A549 (cell line): Measurements from ENCODE around the gene ANKRD35. TPM values are rescaled to one million over a fixed set of nuclear protein-coding genes. Genes with fewer than 3 reads are reported as not detected.
"Not testable (repeated sequence)": the region's sequence is repeated elsewhere in the genome, so short reads cannot be mapped to it uniquely, and the experiment has no call there.

Experiments
- ATAC-seq, 2 experiments: fragments of 200-7000 bp in 1 of 2; fragments of >200 bp in 1 of 2; cut with Nextera tagmentation in 1 of 2; cut with Tn5 transposase in 1 of 2; 3 replicates each; pipeline versions ENCODE4 v1.8.0 to v1.9.1; 2018 to 2020; ENCODE audit warnings: mild to moderate bottlenecking in 1 of 2, moderate library complexity in 1 of 2
- CTCF ChIA-PET: fragments of 300-600 bp; sonication (Branson Sonifier 250); formaldehyde crosslinking; extraction: SDS; loops from one replicate; lab custom pipeline; 2021; ENCODE audit warnings: antibody characterized with exemption, inconsistent platforms; lab: Yijun Ruan, JAX
- POLR2A ChIA-PET: fragments of 350-600 bp; formaldehyde crosslinking; extraction: SDS; loops from one replicate; lab custom pipeline; 2021; ENCODE audit warnings: antibody characterized with exemption, inconsistent platforms; lab: Yijun Ruan, JAX
- DNase-seq, 2 experiments: peaks; one replicate each; pipeline versions ENCODE4 v3.0.0 to v3.0.0-alpha.2; 2011 to 2016; ENCODE audit warnings: low read depth in 1 of 2, low spot score in 1 of 2
- FAIRE-seq: peaks from 2 replicates; lab custom pipeline; 2011; peaks lifted over from hg19 to GRCh38; lab: Jason Lieb, UNC
- H3K27ac ChIP-seq, 2 experiments: fragments of >200 bp; sonication (Bioruptor Twin); formaldehyde crosslinking; 3 replicates each; pipeline ENCODE4 v1.5.1; 2016 to 2017
- H3K4me1 ChIP-seq: fragments of >200 bp; sonication (Bioruptor Twin); formaldehyde crosslinking; 3 replicates; pipeline ENCODE4 v1.6.1; 2016
- H3K4me2 ChIP-seq: fragments of >200 bp; sonication (Bioruptor Twin); formaldehyde crosslinking; 3 replicates; pipeline ENCODE4 v1.6.1; 2016
- H3K4me3 ChIP-seq: fragments of >200 bp; sonication (Bioruptor Twin); formaldehyde crosslinking; 3 replicates; pipeline ENCODE4 v1.5.1; 2016
- H3K9me3 ChIP-seq: fragments of >200 bp; sonication (Bioruptor Twin); formaldehyde crosslinking; 3 replicates; pipeline ENCODE4 v1.6.1; 2016
- CBX8 ChIP-seq: fragments of 200-600 bp; sonication (generic); IDR thresholded peaks from 2 replicates; pipeline ENCODE4 v1.6.1; 2016
- CHD2 ChIP-seq: fragments of 150-350 bp; IDR thresholded peaks from 2 replicates; pipeline ENCODE4 v1.6.1; 2014; ENCODE audit warnings: low read length; ENCODE audit not compliant: partially characterized antibody
- EP300 ChIP-seq, 2 experiments: fragments of >200 bp; sonication (Bioruptor Twin); formaldehyde crosslinking; IDR thresholded peaks; 2 replicates in 1 of 2; 3 replicates in 1 of 2; pipeline ENCODE4 v1.6.1; 2016 to 2017
- GATA3 ChIP-seq: IDR thresholded peaks from 2 replicates; pipeline ENCODE4 v1.6.1; 2012; ENCODE audit warnings: borderline replicate concordance
- HDAC2 ChIP-seq: fragments of 200-600 bp; sonication (generic); IDR thresholded peaks from 2 replicates; pipeline ENCODE4 v1.6.1; 2016
- HOXA7 ChIP-seq: fragments of 250-450 bp; sonication (Bioruptor Pico); IDR thresholded peaks from 2 replicates; pipeline ENCODE4 v1.5.0; 2020; ENCODE audit warnings: mild to moderate bottlenecking, moderate library complexity
- POLR2A ChIP-seq: IDR thresholded peaks from 2 replicates; pipeline ENCODE4 v1.6.1; 2012; ENCODE audit warnings: mild to moderate bottlenecking, low read length
- RFX5 ChIP-seq: fragments of 450-650 bp; IDR thresholded peaks from 2 replicates; pipeline ENCODE4 v1.7.1; 2014; ENCODE audit warnings: antibody characterized with exemption, mild to moderate bottlenecking, moderate library complexity
- WGBS: methylation state at CpG from one replicate; pipeline ENCODE4 v1.1.6; 2017; ENCODE audit errors: missing lambda C conversion rate; 5-methylcytosine and 5-hydroxymethylcytosine counted together
- polyA minus RNA-seq: library from RNA; depleted of rRNA, polyadenylated mRNA; stranded (reverse); fragments of >200 nt; gene quantifications from 2 replicates; pipeline ENCODE4 v1.2.3, GENCODE V29; 2011; rRNA and poly(A)+ RNA removed
- polyA plus RNA-seq, 4 experiments: library from polyadenylated mRNA; depleted of rRNA in 3 of 4; stranded (reverse); fragments of >200 nt; fragmentation: RNase III in 1 of 4; extraction: RNeasy Plus Mini Kit Qiagen cat#74134 plus additional on column Dnase treatment in 1 of 4; gene quantifications; 2 replicates in 3 of 4; 3 replicates in 1 of 4; pipeline ENCODE4 v1.2.3, GENCODE V29; 2011 to 2017
- TF ChIP-seq, protein P1 (sequence below): fragments of 250-450 bp; sonication (Bioruptor Pico); IDR thresholded peaks from 2 replicates; pipeline ENCODE4 v1.5.0; 2021; ENCODE audit warnings: mild to moderate bottlenecking, moderate library complexity, borderline replicate concordance
- TF ChIP-seq, protein P2 (sequence below): fragments of 200-600 bp; sonication (generic); IDR thresholded peaks from 2 replicates; pipeline ENCODE4 v1.6.1; 2016; ENCODE audit warnings: antibody characterized with exemption, mild to moderate bottlenecking, moderate library complexity
- TF ChIP-seq, protein P3 (sequence below): fragments of >200 bp; sonication (Bioruptor Twin); formaldehyde crosslinking; IDR thresholded peaks from 2 replicates; pipeline ENCODE4 v1.6.1; 2016

ANKRD35 gene, protein sequence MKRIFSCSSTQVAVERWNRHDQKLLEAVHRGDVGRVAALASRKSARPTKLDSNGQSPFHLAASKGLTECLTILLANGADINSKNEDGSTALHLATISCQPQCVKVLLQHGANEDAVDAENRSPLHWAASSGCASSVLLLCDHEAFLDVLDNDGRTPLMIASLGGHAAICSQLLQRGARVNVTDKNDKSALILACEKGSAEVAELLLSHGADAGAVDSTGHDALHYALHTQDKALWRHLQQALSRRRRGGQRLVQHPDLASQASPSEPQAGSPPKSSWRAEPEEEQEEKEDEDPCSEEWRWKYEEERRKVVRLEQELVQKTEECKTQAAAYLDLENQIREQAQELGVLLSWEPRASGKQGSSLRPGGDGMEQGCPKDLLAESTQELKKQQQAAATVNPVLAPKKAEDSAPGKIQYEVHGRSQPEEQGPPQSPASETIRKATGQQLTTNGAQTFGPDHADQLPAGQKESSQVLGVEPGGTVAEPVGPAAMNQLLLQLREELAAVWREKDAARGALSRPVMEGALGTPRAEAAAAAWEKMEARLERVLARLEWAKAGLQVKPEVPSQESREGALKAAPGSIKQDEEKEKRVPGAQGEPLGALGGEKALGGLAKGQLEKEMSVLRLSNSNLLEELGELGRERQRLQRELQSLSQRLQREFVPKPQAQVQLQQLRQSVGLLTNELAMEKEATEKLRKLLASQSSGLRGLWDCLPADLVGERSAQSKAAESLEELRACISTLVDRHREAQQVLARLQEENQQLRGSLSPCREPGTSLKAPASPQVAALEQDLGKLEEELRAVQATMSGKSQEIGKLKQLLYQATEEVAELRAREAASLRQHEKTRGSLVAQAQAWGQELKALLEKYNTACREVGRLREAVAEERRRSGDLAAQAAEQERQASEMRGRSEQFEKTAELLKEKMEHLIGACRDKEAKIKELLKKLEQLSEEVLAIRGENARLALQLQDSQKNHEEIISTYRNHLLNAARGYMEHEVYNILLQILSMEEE
- polyA plus RNA-seq (2011; rRNA removed) (not detected in 2 replicates), polyA plus RNA-seq (2017; fragmentation: RNase III; extraction: RNeasy Plus Mini Kit Qiagen cat#74134 plus additional on column Dnase treatment) (not detected in 3 replicates), polyA minus RNA-seq (not detected in 2 replicates)
- polyA plus RNA-seq (2012; cell fraction: cytosol; rRNA removed) = not detected in 2 replicates
- not detected in 2 replicates for polyA plus RNA-seq (2012; cell fraction: nucleus; rRNA removed)

DNA sequence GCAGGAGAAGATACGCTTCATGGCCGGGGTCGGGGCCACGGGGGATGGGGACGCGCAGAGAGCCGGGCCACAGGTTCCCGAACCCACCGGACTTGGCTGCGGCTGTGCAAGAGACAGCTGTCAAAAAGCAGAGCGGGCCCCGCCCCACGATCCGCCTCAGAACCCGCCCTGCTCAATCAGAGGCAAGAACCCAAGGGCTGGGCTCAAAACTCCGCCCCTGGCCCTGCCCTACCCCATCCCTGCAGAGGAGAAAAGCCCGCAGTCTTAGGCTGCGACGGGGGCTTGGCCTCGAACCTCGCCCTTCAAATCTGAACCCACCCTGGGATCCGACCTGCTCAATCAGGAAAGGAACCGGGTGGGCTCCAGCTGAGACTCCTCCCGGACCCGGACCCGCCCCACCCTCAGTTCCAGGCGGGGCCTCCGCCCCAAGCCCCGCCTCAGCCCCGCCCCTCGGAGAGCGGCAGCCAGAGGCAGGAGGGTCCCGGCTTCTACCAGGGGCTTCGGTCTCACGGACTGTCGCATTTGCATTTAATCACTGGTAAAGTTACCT is at the start of gene ANKRD35:
TSS of gene ANKRD35 (minus strand) at position 129 of the 550 bp plus-strand sequence. CDS start at position 21, 108 bp downstream.
- DNase-seq (peak; percentile 58 to 98), FAIRE-seq (no peak), ATAC-seq (peak; percentile 98 to 100)
- WGBS = 2% methylated on average over 13 of the region's 36 CpGs
- ChIA-PET POLR2A (interaction anchor here (1.0 to 1.2 kb wide), 2 partner anchors 27 to 40 kb away, joined by 7 to 8 read pairs; partner anchors contain the start of genes NUDT17 and PIAS3), CTCF (interaction anchor here (0.6 to 8.7 kb wide), 8 partner anchors 10 to 91 kb away, joined by 3 to 53 read pairs (median 4); partner anchors contain the start of genes ITGA10 and NUDT17)
- Histone ChIP-seq H3K27ac (peak within 1 kb of the TSS in 1 of 2 experiments; percentile 26; a peak in 2 of 6 replicates), H3K4me1 (peaks cover 22% of the 10 kb centered on the region), H3K9me3 (no peaks in the 10 kb centered on the region), H3K4me3 (peak within 1 kb of the TSS; percentile 60), H3K4me2 (peak within 1 kb of the TSS; percentile 99)
- TF ChIP-seq EP300 (IDR thresholded peaks at IDR 0.05) = no peak
- TF ChIP-seq, protein P1, sequence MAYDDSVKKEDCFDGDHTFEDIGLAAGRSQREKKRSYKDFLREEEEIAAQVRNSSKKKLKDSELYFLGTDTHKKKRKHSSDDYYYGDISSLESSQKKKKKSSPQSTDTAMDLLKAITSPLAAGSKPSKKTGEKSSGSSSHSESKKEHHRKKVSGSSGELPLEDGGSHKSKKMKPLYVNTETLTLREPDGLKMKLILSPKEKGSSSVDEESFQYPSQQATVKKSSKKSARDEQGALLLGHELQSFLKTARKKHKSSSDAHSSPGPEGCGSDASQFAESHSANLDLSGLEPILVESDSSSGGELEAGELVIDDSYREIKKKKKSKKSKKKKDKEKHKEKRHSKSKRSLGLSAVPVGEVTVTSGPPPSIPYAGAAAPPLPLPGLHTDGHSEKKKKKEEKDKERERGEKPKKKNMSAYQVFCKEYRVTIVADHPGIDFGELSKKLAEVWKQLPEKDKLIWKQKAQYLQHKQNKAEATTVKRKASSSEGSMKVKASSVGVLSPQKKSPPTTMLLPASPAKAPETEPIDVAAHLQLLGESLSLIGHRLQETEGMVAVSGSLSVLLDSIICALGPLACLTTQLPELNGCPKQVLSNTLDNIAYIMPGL (CRISPR knock-in tag) = no peak
- TF ChIP-seq, protein P2, sequence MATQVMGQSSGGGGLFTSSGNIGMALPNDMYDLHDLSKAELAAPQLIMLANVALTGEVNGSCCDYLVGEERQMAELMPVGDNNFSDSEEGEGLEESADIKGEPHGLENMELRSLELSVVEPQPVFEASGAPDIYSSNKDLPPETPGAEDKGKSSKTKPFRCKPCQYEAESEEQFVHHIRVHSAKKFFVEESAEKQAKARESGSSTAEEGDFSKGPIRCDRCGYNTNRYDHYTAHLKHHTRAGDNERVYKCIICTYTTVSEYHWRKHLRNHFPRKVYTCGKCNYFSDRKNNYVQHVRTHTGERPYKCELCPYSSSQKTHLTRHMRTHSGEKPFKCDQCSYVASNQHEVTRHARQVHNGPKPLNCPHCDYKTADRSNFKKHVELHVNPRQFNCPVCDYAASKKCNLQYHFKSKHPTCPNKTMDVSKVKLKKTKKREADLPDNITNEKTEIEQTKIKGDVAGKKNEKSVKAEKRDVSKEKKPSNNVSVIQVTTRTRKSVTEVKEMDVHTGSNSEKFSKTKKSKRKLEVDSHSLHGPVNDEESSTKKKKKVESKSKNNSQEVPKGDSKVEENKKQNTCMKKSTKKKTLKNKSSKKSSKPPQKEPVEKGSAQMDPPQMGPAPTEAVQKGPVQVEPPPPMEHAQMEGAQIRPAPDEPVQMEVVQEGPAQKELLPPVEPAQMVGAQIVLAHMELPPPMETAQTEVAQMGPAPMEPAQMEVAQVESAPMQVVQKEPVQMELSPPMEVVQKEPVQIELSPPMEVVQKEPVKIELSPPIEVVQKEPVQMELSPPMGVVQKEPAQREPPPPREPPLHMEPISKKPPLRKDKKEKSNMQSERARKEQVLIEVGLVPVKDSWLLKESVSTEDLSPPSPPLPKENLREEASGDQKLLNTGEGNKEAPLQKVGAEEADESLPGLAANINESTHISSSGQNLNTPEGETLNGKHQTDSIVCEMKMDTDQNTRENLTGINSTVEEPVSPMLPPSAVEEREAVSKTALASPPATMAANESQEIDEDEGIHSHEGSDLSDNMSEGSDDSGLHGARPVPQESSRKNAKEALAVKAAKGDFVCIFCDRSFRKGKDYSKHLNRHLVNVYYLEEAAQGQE = no peak
- no peak for TF ChIP-seq RFX5
- TF ChIP-seq, protein P3, sequence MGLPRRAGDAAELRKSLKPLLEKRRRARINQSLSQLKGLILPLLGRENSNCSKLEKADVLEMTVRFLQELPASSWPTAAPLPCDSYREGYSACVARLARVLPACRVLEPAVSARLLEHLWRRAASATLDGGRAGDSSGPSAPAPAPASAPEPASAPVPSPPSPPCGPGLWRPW = no peak
- TF ChIP-seq CBX8 = no peak
- TF ChIP-seq HDAC2 = no peak
- TF ChIP-seq HOXA7 (CRISPR knock-in tag) = no peak
- TF ChIP-seq POLR2A = no peak
- TF ChIP-seq GATA3 = no peak
- TF ChIP-seq CHD2 = no peak

DNA sequence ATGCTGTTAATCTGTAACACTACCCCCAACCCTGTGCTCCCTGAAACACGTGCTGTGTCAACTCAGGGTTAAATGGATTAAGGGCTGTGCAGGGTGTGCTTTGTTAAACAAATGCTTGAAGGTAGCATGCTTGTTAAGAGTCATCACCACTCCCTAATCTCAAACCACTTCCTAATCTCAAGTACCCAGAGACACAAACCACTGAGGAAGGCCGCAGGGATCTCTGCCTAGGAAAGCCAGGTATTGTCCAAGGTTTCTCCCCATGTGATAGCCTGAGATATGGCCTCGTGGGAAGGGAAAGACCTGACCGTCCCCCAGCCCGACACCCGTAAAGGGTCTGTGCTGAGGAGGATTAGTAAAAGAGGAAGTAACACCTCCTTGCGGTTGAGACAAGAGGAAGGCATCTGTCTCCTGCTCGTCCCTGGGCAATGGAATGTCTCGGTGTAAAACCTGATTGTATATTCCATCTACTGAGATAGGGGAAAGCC is 46.9 kb upstream of the ANKRD35 start:
- ATAC-seq, DNase-seq: not testable (repeated sequence)
- CTCF ChIA-PET = interaction anchor here (1.4 to 1.9 kb wide), 3 partner anchors 25 to 75 kb away, joined by 4 to 9 read pairs (median 5); partner anchors contain the start of gene LIX1L

More for the DNA sequence above, 46.9 kb upstream of the ANKRD35 start:
- H3K4me1 ChIP-seq, POLR2A ChIA-PET, H3K4me2 ChIP-seq, H3K4me3 ChIP-seq, H3K9me3 ChIP-seq, H3K27ac ChIP-seq, FAIRE-seq: not testable (repeated sequence)
- WGBS = 82% methylated on average over 9 of the region's 9 CpGs
